ENCODE results near the gene FSTL4. TPM values are rescaled to one million over a fixed set of nuclear protein-coding genes. Genes with fewer than 3 reads are reported as not detected.

FSTL4 gene
- total RNA-seq, 1 experiment from 2014 or later, result not detected

- Histone ChIP-seq H3K4me1 (replicated peaks; ENCODE audit: insufficient read depth) (peaks cover 12% of the 10 kb centered on the region), H3K27me3 (ENCODE audit: insufficient read depth, low read depth) (no peaks in the 10 kb centered on the region), H3K9me3 (ENCODE audit: insufficient read depth, low read depth) (no peaks in the 10 kb centered on the region), H2AFZ (no peak overlapping the region), H3K9me2 (ENCODE audit: insufficient read depth) (no peaks in the 10 kb centered on the region), H3K27ac (no peak overlapping the region), H3F3A (ENCODE audit: insufficient read depth, low read depth) (no peaks in the 10 kb centered on the region), H3K36me3 (ENCODE audit: low read depth) (no peaks in the 10 kb centered on the region), H3K4me2 (no peak overlapping the region), H3K79me2 (ENCODE audit: low read depth) (no peaks in the 10 kb centered on the region), H3K4me3 (no peak overlapping the region), H4K20me1 (ENCODE audit: insufficient read depth) (no peaks in the 10 kb centered on the region)
- TF ChIP-seq EZH2 (IDR thresholded peaks at IDR 0.05; ENCODE audit: low read depth), result no peak
- TF ChIP-seq CTCF (conservative IDR thresholded peaks at IDR 0.05), result no peak
- ChIA-PET POLR2A (ENCODE audit: unreplicated experiment) (no interaction called here), CTCF (no interaction called here)
- intact Hi-C loops (cut with micrococcal nuclease; ENCODE audit: unreplicated experiment), result no loop called here
- no TSS peak for BruUV-seq (replicated peaks)
- no peak for DNase-seq
Measured at GRCh38 chr5:133319244-133319643, 293.1 kb downstream of the FSTL4 start.

- H3K36me3 ChIP-seq (ENCODE audit: low read depth), result no peaks in the 10 kb centered on the region
- TF ChIP-seq EZH2 (IDR thresholded peaks at IDR 0.05; ENCODE audit: low read depth) (no peak), CTCF (conservative IDR thresholded peaks at IDR 0.05) (no peak)
- no peaks in the 10 kb centered on the region for H3K9me3 ChIP-seq (ENCODE audit: insufficient read depth, low read depth)
- H3K4me1 ChIP-seq (replicated peaks; ENCODE audit: insufficient read depth), result peaks cover 12% of the 10 kb centered on the region
- no peaks in the 10 kb centered on the region for H3K9me2 ChIP-seq (ENCODE audit: insufficient read depth)
- DNase-seq, result no peak
- no peak overlapping the region for H3K4me3 ChIP-seq
- H3K79me2 ChIP-seq (ENCODE audit: low read depth), result no peaks in the 10 kb centered on the region
- H3K27ac ChIP-seq, result no peak overlapping the region
- CTCF ChIA-PET, result no interaction called here
- H3K27me3 ChIP-seq (ENCODE audit: insufficient read depth, low read depth), result no peaks in the 10 kb centered on the region
- POLR2A ChIA-PET (ENCODE audit: unreplicated experiment), result no interaction called here
- H4K20me1 ChIP-seq (ENCODE audit: insufficient read depth), result no peaks in the 10 kb centered on the region
- H3K4me2 ChIP-seq, result no peak overlapping the region
- intact Hi-C loops (cut with micrococcal nuclease; ENCODE audit: unreplicated experiment), result no loop called here
- H3F3A ChIP-seq (ENCODE audit: insufficient read depth, low read depth), result no peaks in the 10 kb centered on the region
- BruUV-seq (replicated peaks), result no TSS peak
- no peak overlapping the region for H2AFZ ChIP-seq
Measured at GRCh38 chr5:133317558-133317957, 294.8 kb downstream of the FSTL4 start.

- no peaks in the 10 kb centered on the region for H3K36me3 ChIP-seq (ENCODE audit: low read depth)
- no peaks in the 10 kb centered on the region for H3F3A ChIP-seq (ENCODE audit: insufficient read depth, low read depth)
- no peak overlapping the region for H3K27ac ChIP-seq
- no peak overlapping the region for H2AFZ ChIP-seq
- H3K4me3 ChIP-seq, result no peak overlapping the region
- H3K9me3 ChIP-seq (ENCODE audit: insufficient read depth, low read depth), result no peaks in the 10 kb centered on the region
- TF ChIP-seq CTCF (conservative IDR thresholded peaks at IDR 0.05), result no peak
- TF ChIP-seq EZH2 (IDR thresholded peaks at IDR 0.05; ENCODE audit: low read depth), result no peak
- intact Hi-C loops (cut with micrococcal nuclease; ENCODE audit: unreplicated experiment), result no loop called here
- no peaks in the 10 kb centered on the region for H3K9me2 ChIP-seq (ENCODE audit: insufficient read depth)
- no peaks in the 10 kb centered on the region for H3K27me3 ChIP-seq (ENCODE audit: insufficient read depth, low read depth)
- DNase-seq, result no peak
- peaks cover 12% of the 10 kb centered on the region for H3K4me1 ChIP-seq (replicated peaks; ENCODE audit: insufficient read depth)
- BruUV-seq (replicated peaks), result no TSS peak
- H3K79me2 ChIP-seq (ENCODE audit: low read depth), result no peaks in the 10 kb centered on the region
- ChIA-PET POLR2A (ENCODE audit: unreplicated experiment) (interaction anchor here (0.6 kb wide), 1 partner anchor 25 kb away, joined by 7 read pairs; no protein-coding TSS in a partner anchor), CTCF (interaction anchor here (0.6 kb wide), 1 partner anchor 553 kb away, joined by 3 read pairs; no protein-coding TSS in a partner anchor)
- no peak overlapping the region for H3K4me2 ChIP-seq
- H4K20me1 ChIP-seq (ENCODE audit: insufficient read depth), result no peaks in the 10 kb centered on the region
Measured at GRCh38 chr5:133316346-133317343, 295.7 kb downstream of the FSTL4 start.
